ENCODE measurements around the gene FNDC10.

GRCh38 chr1:1561801-1562470 is 38.0 kb downstream of the FNDC10 start:
- TF ChIP-seq CTCF (IDR thresholded peaks at IDR 0.05) (no peak), POLR2A (IDR thresholded peaks at IDR 0.05) (no peak)
